Right lobe of liver (tissue), 4 donors: ENCODE measurements around the gene SLC7A11.

ENCODE experiments used
- CTCF ChIP-seq, 4 donors: fragments of 200-600 bp in 3 of 4; fragments of 450-650 bp in 1 of 4; IDR thresholded peaks; one replicate each; pipeline versions ENCODE4 v1.5.1 to v1.8.0; 2016 to 2022; ENCODE audit warnings: antibody characterized with exemption in 4 of 4, mild to moderate bottlenecking in 2 of 4
- POLR2A ChIP-seq: fragments of 450-650 bp; IDR thresholded peaks from one replicate; pipeline ENCODE4 v1.6.1; 2017; ENCODE audit warnings: antibody characterized with exemption, mild to moderate bottlenecking
- donor health status: DM: no; HTN: no; CAD: no.
- donor health status: DM: no; HTN: no; CAD: no.
- donor health status: DM: no; HTN: yes; CAD: no.

DNA sequence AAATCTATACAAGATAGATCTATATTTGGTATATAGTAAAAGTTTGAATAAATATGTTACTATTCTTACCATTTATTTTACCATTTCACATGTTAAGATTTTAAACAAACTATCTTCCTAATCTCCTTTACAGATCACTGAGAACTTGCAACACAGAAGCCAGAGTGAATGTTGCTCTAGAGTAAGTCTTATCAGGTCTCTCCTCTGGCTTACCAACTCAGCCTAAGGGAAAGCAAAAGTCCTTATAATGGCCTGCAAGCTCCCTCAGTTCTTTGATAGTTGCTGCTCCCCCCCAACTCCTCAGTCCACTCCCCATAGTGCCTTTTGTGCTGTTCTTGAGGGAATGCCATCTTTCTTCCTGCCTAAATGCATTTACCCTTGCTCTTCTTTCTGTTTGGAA, 25.7 kb upstream of the SLC7A11 start:
- TF ChIP-seq CTCF (IDR thresholded peaks at IDR 0.05), result no peak
- no peak for TF ChIP-seq POLR2A
